ENCODE results near the gene TTLL10.

DNA sequence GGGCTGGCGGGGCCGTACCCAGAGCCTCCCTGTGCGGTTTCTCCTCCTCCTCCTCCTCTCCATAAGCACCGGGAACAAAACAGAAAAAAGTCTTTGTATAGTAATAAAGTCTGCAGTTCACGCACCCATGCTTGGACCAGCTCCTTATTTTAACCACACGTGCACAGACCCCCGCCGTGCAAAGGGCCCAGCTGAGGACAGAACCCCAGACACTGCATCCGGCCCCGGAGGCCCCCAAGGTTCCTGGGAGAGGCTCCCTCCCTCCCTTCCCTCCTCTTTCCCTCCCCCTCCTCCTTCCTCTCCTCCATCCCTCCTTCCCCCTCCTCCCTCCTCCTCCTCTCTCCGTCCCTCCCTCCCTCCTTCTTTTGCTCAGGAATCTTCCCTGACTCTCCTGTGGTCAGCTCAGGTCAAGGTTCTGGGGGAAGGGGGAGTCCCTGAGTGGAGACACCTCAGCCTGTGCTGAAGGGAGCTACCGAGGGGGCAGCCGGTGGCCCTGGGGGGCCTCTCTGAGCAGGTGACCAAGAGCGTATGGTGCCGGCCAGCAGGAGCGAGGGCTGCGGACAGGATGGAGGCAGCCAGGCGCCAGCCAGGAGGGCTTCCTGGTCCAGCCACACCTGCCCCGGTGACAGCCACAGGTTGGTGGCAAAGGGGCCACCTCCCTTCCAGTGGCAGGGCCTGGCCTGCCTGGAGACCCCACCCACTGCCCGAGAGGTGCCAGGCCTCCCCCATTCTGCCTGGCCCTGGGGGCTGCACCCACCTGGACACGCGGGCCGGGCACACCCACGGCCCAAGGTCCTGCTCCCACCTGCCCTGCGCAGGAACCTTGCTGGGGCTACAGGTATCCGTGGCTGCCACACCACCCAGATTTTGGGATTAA, 3.2 kb upstream of the TTLL10 start:
- TF ChIP-seq EGR1 (IDR thresholded peaks at IDR 0.05; ENCODE audit: borderline replicate concordance, low read depth, low read length) (no peak), POLR2AphosphoS5 (IDR thresholded peaks at IDR 0.05; ENCODE audit: low read depth, low read length) (no peak), POLR2A (IDR thresholded peaks at IDR 0.05; ENCODE audit: control extremely low read depth in 1 of 2, low read depth in 2 of 2, low read length in 2 of 2) (no peak), RFX5 (IDR thresholded peaks at IDR 0.05; ENCODE audit: borderline replicate concordance, low read depth, low read length) (no peak), EP300 (IDR thresholded peaks at IDR 0.05; ENCODE audit: borderline replicate concordance in 1 of 2, low read depth in 2 of 2, low read length in 2 of 2) (no peak), SIN3A (conservative IDR thresholded peaks at IDR 0.05 in 1 of 2, IDR thresholded peaks at IDR 0.05 in 1 of 2; ENCODE audit: low read depth in 1 of 2, low read length in 2 of 2) (no peak), HDAC2 (IDR thresholded peaks at IDR 0.05; ENCODE audit: borderline replicate concordance in 1 of 2, low read depth in 2 of 2, low read length in 2 of 2) (no peak), SP2 (IDR thresholded peaks at IDR 0.05; ENCODE audit: low read length) (no peak), SP1 (IDR thresholded peaks at IDR 0.05; ENCODE audit: low read depth, low read length) (no peak)
- TF ChIP-seq, protein P1, sequence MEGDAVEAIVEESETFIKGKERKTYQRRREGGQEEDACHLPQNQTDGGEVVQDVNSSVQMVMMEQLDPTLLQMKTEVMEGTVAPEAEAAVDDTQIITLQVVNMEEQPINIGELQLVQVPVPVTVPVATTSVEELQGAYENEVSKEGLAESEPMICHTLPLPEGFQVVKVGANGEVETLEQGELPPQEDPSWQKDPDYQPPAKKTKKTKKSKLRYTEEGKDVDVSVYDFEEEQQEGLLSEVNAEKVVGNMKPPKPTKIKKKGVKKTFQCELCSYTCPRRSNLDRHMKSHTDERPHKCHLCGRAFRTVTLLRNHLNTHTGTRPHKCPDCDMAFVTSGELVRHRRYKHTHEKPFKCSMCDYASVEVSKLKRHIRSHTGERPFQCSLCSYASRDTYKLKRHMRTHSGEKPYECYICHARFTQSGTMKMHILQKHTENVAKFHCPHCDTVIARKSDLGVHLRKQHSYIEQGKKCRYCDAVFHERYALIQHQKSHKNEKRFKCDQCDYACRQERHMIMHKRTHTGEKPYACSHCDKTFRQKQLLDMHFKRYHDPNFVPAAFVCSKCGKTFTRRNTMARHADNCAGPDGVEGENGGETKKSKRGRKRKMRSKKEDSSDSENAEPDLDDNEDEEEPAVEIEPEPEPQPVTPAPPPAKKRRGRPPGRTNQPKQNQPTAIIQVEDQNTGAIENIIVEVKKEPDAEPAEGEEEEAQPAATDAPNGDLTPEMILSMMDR (IDR thresholded peaks at IDR 0.05; ENCODE audit: control extremely low read depth in 1 of 3, insufficient read depth in 1 of 3, low read depth in 1 of 3, low read length in 3 of 3) = no peak
- TF ChIP-seq, protein P2, sequence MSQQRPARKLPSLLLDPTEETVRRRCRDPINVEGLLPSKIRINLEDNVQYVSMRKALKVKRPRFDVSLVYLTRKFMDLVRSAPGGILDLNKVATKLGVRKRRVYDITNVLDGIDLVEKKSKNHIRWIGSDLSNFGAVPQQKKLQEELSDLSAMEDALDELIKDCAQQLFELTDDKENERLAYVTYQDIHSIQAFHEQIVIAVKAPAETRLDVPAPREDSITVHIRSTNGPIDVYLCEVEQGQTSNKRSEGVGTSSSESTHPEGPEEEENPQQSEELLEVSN (IDR thresholded peaks at IDR 0.05) = no peak

Measured in H1 (cell line).